Measurements from ENCODE around the gene RNF151. TPM values are rescaled to one million over a fixed set of nuclear protein-coding genes. Genes with fewer than 3 reads are reported as not detected.
A peak's percentile ranks its signal among the peaks of the same experiment; 100 is the strongest.

Gene RNF151
- total RNA-seq, 6 donors from 2014 or later = 0.37 TPM; not detected in 5

DNA sequence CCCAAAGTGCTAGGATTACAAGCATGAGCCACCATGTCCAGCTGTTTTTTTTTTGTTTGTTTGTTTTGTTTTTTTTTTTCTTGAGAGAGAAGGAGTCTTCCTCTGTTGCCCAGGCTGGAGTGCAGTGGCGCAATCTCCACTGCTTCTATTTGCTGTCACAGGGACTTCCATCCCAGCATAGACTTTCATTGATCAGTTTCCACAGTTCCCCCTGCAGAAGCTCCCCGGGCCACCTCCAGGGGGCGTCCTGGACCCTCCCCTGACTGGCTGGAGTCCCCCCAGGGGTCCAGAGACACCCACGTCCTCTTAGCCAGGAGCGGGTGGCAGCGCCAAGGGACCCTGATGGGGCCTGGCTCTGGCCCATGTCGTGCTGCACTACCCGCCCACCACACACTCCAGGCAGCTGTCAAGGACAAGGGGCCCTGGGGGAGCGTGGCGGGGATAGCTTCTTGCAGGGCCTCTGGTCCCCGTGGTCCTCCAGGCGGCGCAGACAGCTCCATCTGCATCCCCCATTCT is 49.8 kb downstream of the RNF151 start:
- H3K27ac ChIP-seq = no peak overlapping the region
- peaks cover 10 to 28% (median 14%) of the 10 kb centered on the region in 4 donors for H3K4me1 ChIP-seq
- ATAC-seq (ENCODE audit: low FRiP score in 2 of 2) (peak in 1 of 2 donors; percentile 3), DNase-seq (peak in 1 of 2 donors; percentile 67)
- H3K27me3 ChIP-seq = peaks cover 0 to 24% (median 17%) of the 10 kb centered on the region in 4 donors
- WGBS, 2 donors = 28 to 46% methylated on average over 8 to 13 of the region's 13 CpGs
- H3K9me3 ChIP-seq = no peaks in the 10 kb centered on the region
- no peaks in the 10 kb centered on the region for H3K36me3 ChIP-seq
- TF ChIP-seq, protein P1, sequence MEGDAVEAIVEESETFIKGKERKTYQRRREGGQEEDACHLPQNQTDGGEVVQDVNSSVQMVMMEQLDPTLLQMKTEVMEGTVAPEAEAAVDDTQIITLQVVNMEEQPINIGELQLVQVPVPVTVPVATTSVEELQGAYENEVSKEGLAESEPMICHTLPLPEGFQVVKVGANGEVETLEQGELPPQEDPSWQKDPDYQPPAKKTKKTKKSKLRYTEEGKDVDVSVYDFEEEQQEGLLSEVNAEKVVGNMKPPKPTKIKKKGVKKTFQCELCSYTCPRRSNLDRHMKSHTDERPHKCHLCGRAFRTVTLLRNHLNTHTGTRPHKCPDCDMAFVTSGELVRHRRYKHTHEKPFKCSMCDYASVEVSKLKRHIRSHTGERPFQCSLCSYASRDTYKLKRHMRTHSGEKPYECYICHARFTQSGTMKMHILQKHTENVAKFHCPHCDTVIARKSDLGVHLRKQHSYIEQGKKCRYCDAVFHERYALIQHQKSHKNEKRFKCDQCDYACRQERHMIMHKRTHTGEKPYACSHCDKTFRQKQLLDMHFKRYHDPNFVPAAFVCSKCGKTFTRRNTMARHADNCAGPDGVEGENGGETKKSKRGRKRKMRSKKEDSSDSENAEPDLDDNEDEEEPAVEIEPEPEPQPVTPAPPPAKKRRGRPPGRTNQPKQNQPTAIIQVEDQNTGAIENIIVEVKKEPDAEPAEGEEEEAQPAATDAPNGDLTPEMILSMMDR (IDR thresholded peaks at IDR 0.05) = peak in 2 of 6 experiments; percentile 10 to 11
- TF ChIP-seq POLR2AphosphoS5 (IDR thresholded peaks at IDR 0.05) = no peak
- H3K4me3 ChIP-seq = no peak overlapping the region

Small RNA genes within 50 kb of the gene (small RNA-seq; reads per million reads assigned to genes)
- 0 to 0.20 (median 0.06) reads per million in 4 donors for gene AC005363.2
- gene RN7SL219P = 0 reads per million in 4 donors
- gene SNORA10 = 0 reads per million in 4 donors
- 0 reads per million in 4 donors for gene SNORA64

Other genes starting within 250 kb of the RNF151 start
- gene NME3, start 195.3 kb upstream of the RNF151 start, total RNA-seq = 100 to 1,000 TPM in 2 of 6 donors, 10 to 100 TPM in 4; 57.8 to 155 (median 78.9) TPM
- 10 to 100 TPM; 10.8 to 87.0 (median 21.5) TPM for gene EME2, start 194.0 kb upstream of the RNF151 start, total RNA-seq
- 10 to 100 TPM; 49.2 to 91.7 (median 69.8) TPM for gene MRPS34, start 193.7 kb upstream of the RNF151 start, total RNA-seq
- gene SPSB3, start 184.3 kb upstream of the RNF151 start, total RNA-seq = 100 to 1,000 TPM in 2 of 6 donors, 10 to 100 TPM in 4; 46.2 to 234 (median 64.4) TPM
- 10 to 100 TPM; 53.2 to 85.6 (median 60.5) TPM for gene NUBP2, start 183.9 kb upstream of the RNF151 start, total RNA-seq
- 10 to 100 TPM in 1 of 6 donors, 1 to 10 TPM in 5; 1.0 to 11.5 (median 3.1) TPM for gene IGFALS, start 173.2 kb upstream of the RNF151 start, total RNA-seq
- gene HAGH, start 140.0 kb upstream of the RNF151 start, total RNA-seq = 100 to 1,000 TPM in 5 of 6 donors, 10 to 100 TPM in 1; 84.5 to 251 (median 122) TPM
- gene FAHD1, start 139.7 kb upstream of the RNF151 start, total RNA-seq = 10 to 100 TPM; 22.1 to 42.1 (median 32.6) TPM
- under 1 TPM in 1 of 6 donors, not detected in 5; 0.54 TPM for gene MEIOB, start 94.7 kb upstream of the RNF151 start, total RNA-seq
- gene HS3ST6, start 48.4 kb upstream of the RNF151 start, total RNA-seq = 1 to 10 TPM in 2 of 6 donors, under 1 TPM in 2, not detected in 2; 0.44 to 4.0 (median 0.95) TPM
- gene MSRB1, start 23.7 kb upstream of the RNF151 start, total RNA-seq = 10 to 100 TPM; 18.2 to 45.3 (median 31.9) TPM
- gene RPL3L, start 12.2 kb upstream of the RNF151 start, total RNA-seq = not detected
- gene NDUFB10, start 7.3 kb upstream of the RNF151 start, total RNA-seq = 100 to 1,000 TPM in 4 of 6 donors, 10 to 100 TPM in 2; 76.5 to 245 (median 107) TPM
- 1,000 to 10,000 TPM; 1,128 to 1,943 (median 1,579) TPM for gene RPS2, start 2.0 kb upstream of the RNF151 start, total RNA-seq
- gene TBL3, start 5.2 kb downstream of the RNF151 start, total RNA-seq = 10 to 100 TPM; 22.0 to 51.6 (median 35.0) TPM
- 1 to 10 TPM in 5 of 6 donors, not detected in 1; 2.1 to 5.4 (median 5.0) TPM for gene NOXO1, start 14.6 kb downstream of the RNF151 start, total RNA-seq
- 10 to 100 TPM in 5 of 6 donors, 1 to 10 TPM in 1; 5.2 to 40.3 (median 24.7) TPM for gene GFER, start 17.3 kb downstream of the RNF151 start, total RNA-seq
- gene SYNGR3, start 23.1 kb downstream of the RNF151 start, total RNA-seq = 1 to 10 TPM in 1 of 6 donors, under 1 TPM in 3, not detected in 2; 0.15 to 1.4 (median 0.34) TPM
- 10 to 100 TPM; 20.1 to 62.8 (median 41.7) TPM for gene ZNF598, start 43.0 kb downstream of the RNF151 start, total RNA-seq
- gene NPW, start 52.9 kb downstream of the RNF151 start, total RNA-seq = under 1 TPM in 2 of 6 donors, not detected in 4; 0.67 to 0.80 TPM
- 100 to 1,000 TPM; 131 to 604 (median 283) TPM for gene NHERF2, start 60.0 kb downstream of the RNF151 start, total RNA-seq
- 10 to 100 TPM; 17.8 to 43.6 (median 28.8) TPM for gene NTHL1, start 81.0 kb downstream of the RNF151 start, total RNA-seq
- gene TSC2, start 81.1 kb downstream of the RNF151 start, total RNA-seq = 100 to 1,000 TPM in 4 of 6 donors, 10 to 100 TPM in 2; 47.3 to 296 (median 118) TPM
- 100 to 1,000 TPM in 3 of 6 donors, 10 to 100 TPM in 3; 75.4 to 567 (median 106) TPM for gene PKD1, start 169.0 kb downstream of the RNF151 start, total RNA-seq
- 1 to 10 TPM in 1 of 6 donors, under 1 TPM in 3, not detected in 2; 0.30 to 6.8 (median 0.85) TPM for gene RAB26, start 181.8 kb downstream of the RNF151 start, total RNA-seq
- gene TRAF7, start 188.9 kb downstream of the RNF151 start, total RNA-seq = 10 to 100 TPM; 34.6 to 72.6 (median 52.9) TPM
- 1 to 10 TPM in 1 of 6 donors, under 1 TPM in 2, not detected in 3; 0.06 to 1.0 (median 0.15) TPM for gene CASKIN1, start 229.7 kb downstream of the RNF151 start, total RNA-seq
- 10 to 100 TPM; 24.6 to 93.2 (median 47.7) TPM for gene MLST8, start 238.6 kb downstream of the RNF151 start, total RNA-seq
- gene BRICD5, start 244.0 kb downstream of the RNF151 start, total RNA-seq = 10 to 100 TPM in 3 of 6 donors, 1 to 10 TPM in 3; 4.0 to 70.2 (median 10.8) TPM
- gene PGP, start 248.0 kb downstream of the RNF151 start, total RNA-seq = 10 to 100 TPM; 18.6 to 32.5 (median 21.7) TPM